Heart left ventricle (tissue), 16 donors: Measurements from ENCODE around the gene WLS. TPM values are rescaled to one million over a fixed set of nuclear protein-coding genes. Genes with fewer than 3 reads are reported as not detected.
A peak's percentile ranks its signal among the peaks of the same experiment; 100 is the strongest.

Experiments
- ATAC-seq, 4 donors: fragments of 200-7000 bp; cut with Tn5 transposase; one replicate each; pipeline ENCODE4 v1.9.1; 2020 to 2022; ENCODE audit warnings: moderate library complexity in 4 of 4, mild to moderate bottlenecking in 3 of 4, moderate number of reproducible peaks in 1 of 4
- DNase-seq, 5 donors: peaks; one replicate each; pipeline ENCODE4 v3.0.0-alpha.2; 2020
- H3K27ac ChIP-seq, 12 donors: fragments of 200-600 bp; sonication (generic) in 4 of 12; one replicate each; pipeline versions ENCODE4 v1.5.0 to v1.8.0; 2016 to 2022; ENCODE audit warnings: mild to moderate bottlenecking in 2 of 12
- H3K27me3 ChIP-seq, 9 donors: fragments of 200-600 bp; sonication (generic) in 2 of 9; one replicate each; pipeline versions ENCODE4 v1.5.1 to v1.8.0; 2016 to 2022; ENCODE audit warnings: mild to moderate bottlenecking in 3 of 9
- H3K36me3 ChIP-seq, 9 donors: fragments of 200-600 bp; sonication (generic) in 2 of 9; one replicate each; pipeline versions ENCODE4 v1.5.0 to v1.8.0; 2018 to 2022; ENCODE audit warnings: mild to moderate bottlenecking in 2 of 9
- H3K4me1 ChIP-seq, 12 donors: fragments of 200-600 bp; sonication (generic) in 4 of 12; one replicate each; pipeline versions ENCODE4 v1.5.0 to v1.8.0; 2016 to 2022; ENCODE audit warnings: mild to moderate bottlenecking in 3 of 12
- H3K4me3 ChIP-seq, 12 donors: fragments of 200-600 bp; sonication (generic) in 4 of 12; one replicate each; pipeline versions ENCODE4 v1.5.0 to v1.8.0; 2017 to 2022; ENCODE audit warnings: mild to moderate bottlenecking in 9 of 12, moderate library complexity in 4 of 12
- H3K9me3 ChIP-seq, 12 donors: fragments of 200-600 bp; sonication (generic) in 4 of 12; one replicate each; pipeline versions ENCODE4 v1.5.0 to v1.8.0; 2016 to 2022; ENCODE audit warnings: mild to moderate bottlenecking in 1 of 12
- CTCF ChIP-seq, 12 donors: fragments of 200-600 bp; sonication (generic) in 4 of 12; IDR thresholded peaks; one replicate each; pipeline versions ENCODE4 v1.5.0 to v1.8.0; 2018 to 2022; ENCODE audit warnings: antibody characterized with exemption in 12 of 12, mild to moderate bottlenecking in 5 of 12
- POLR2A ChIP-seq, 2 donors: fragments of 450-650 bp; IDR thresholded peaks; one replicate each; pipeline ENCODE4 v1.6.1; 2017; ENCODE audit warnings: antibody characterized with exemption in 2 of 2, mild to moderate bottlenecking in 2 of 2, moderate library complexity in 2 of 2
- WGBS, 4 donors: extraction: QIAGEN DNeasy Blood & Tissue Kit in 2 of 4; methylation state at CpG; one replicate each; pipeline versions ENCODE4 v1.1.5 to v1.1.7; 2013 to 2018; 5-methylcytosine and 5-hydroxymethylcytosine counted together
- intact Hi-C, 10 donors: fragments of 100-400 bp; cut with DNase I; formaldehyde crosslinking; loops; one replicate each; pipeline versions ENCODE4 v1.11.1 to v1.14.2; 2022
- polyA plus RNA-seq, 2 donors: library from polyadenylated mRNA; stranded (reverse); fragments of 200-250 nt; gene quantifications; one replicate each; pipeline ENCODE4 v1.2.3, GENCODE V29; 2013
- total RNA-seq, 9 donors: library from RNA; depleted of rRNA in 2 of 9; stranded (reverse); fragments of >200 nt in 2 of 9; fragmentation: NEBNext Ultra II Directional in 3 of 9; extraction: Animal tissue kit (Norgen Biotek cat#: 25700) in 3 of 9; gene quantifications; one replicate each; pipeline versions ENCODE4 v1.1.0 to v1.2.4, GENCODE V29; 2016 to 2023
- donor health status: ischemic (EF 13 %, LVEDD 7.1; RV severe dilation, severe dysfunction).
- donor health status: healthy with polysubstance abuse.
- donor health status: DM: no; HTN: yes; CAD: no.
- donor health status: DM: no; HTN: no; CAD: no.
- donor health status: ischemic (EF 25% LVEDD 6.9; RV normal size, moderate dysfunction).
- donor health status: ischemic (EF 25% LVEDD 5.7; RV mildly dilated, moderate dysfunction).
- donor health status: healthy.
- donor health status: DM: yes; HTN: yes; CAD: no.
- donor health status: ischemic (EF 35%, LVEDD 5.7; RV mildly dilated, moderate dysfunction).
- donor health status: nonischemic (EF 11% LVEDD 7.7; RV severe dilation, severe dysfunction).
- donor health status: DM: yes; HTN: yes; CAD: no.
- donor health status: PGD.
- donor health status: ischemic (EF 29% LVEDD 5.4; RV normal size, mild dysfunction).
- donor health status: nonischemic (EF 23%, LVEDD 6.1; RV moderate dilation, normal function).

Gene WLS
- total and polyA plus RNA-seq, 11 donors: 36.5 to 115 (median 101) TPM

GRCh38 chr1:68148631-68149030 is 83.7 kb downstream of the WLS start:
- Histone ChIP-seq H3K27ac (peak overlapping the region in 8 of 12 donors; percentile 28 to 77 (median 48)), H3K4me3 (no peak overlapping the region), H3K9me3 (no peaks in the 10 kb centered on the region), H3K36me3 (peaks cover 0 to 93% (median 68%) of the 10 kb centered on the region in 9 donors), H3K4me1 (peaks cover 0 to 32% (median 3%) of the 10 kb centered on the region in 12 donors), H3K27me3 (no peaks in the 10 kb centered on the region)
- DNase-seq: no peak
- intact Hi-C loops: loop anchor here in 5 of 10 donors (5.0 to 10.0 kb wide), 2 partner anchors 84 to 86 kb away; partner anchors contain the start of gene WLS (in 5 of the 5)
- TF ChIP-seq POLR2A (IDR thresholded peaks at IDR 0.05) (no peak), CTCF (IDR thresholded peaks at IDR 0.05) (no peak)
- no peak for ATAC-seq
- 95% methylated on average over 8 of the region's 8 CpGs for WGBS, 4 donors

GRCh38 chr1:68147534-68148171 is 84.7 kb downstream of the WLS start:
- H3K27ac ChIP-seq: peak overlapping the region in 6 of 12 donors; percentile 7 to 70 (median 48)
- peak in 2 of 4 donors; percentile 46 to 67 for ATAC-seq
- H3K36me3 ChIP-seq: peaks cover 0 to 92% (median 59%) of the 10 kb centered on the region in 9 donors

GRCh38 chr1:68145418-68146126 is 86.8 kb downstream of the WLS start:
- ATAC-seq (no peak), DNase-seq (no peak)
- H3K36me3 ChIP-seq: peaks cover 0 to 77% (median 48%) of the 10 kb centered on the region in 9 donors
- H3K27ac ChIP-seq: peak overlapping the region in 1 of 12 donors; percentile 5
- 71 to 72% (median 71%) methylated on average over 10 of the region's 10 CpGs for WGBS, 4 donors
- H3K27me3 ChIP-seq: no peaks in the 10 kb centered on the region
- no peaks in the 10 kb centered on the region for H3K9me3 ChIP-seq
- no peak overlapping the region for H3K4me3 ChIP-seq
- intact Hi-C loops: loop anchor here in 5 of 10 donors (5.0 to 10.0 kb wide), 2 partner anchors 87 to 89 kb away; partner anchors contain the start of gene WLS (in 5 of the 5)
- peaks cover 0 to 50% (median 14%) of the 10 kb centered on the region in 12 donors for H3K4me1 ChIP-seq
- TF ChIP-seq POLR2A (IDR thresholded peaks at IDR 0.05) (no peak), CTCF (IDR thresholded peaks at IDR 0.05) (no peak)

More at GRCh38 chr1:68147534-68148171, 84.7 kb downstream of the WLS start:
- peaks cover 0 to 32% (median 3%) of the 10 kb centered on the region in 12 donors for H3K4me1 ChIP-seq
- 51 to 66% (median 55%) methylated on average over 4 of the region's 4 CpGs for WGBS, 4 donors
- no peak overlapping the region for H3K4me3 ChIP-seq
- H3K9me3 ChIP-seq: no peaks in the 10 kb centered on the region
- DNase-seq: no peak
- TF ChIP-seq CTCF (IDR thresholded peaks at IDR 0.05) (no peak), POLR2A (IDR thresholded peaks at IDR 0.05) (no peak)
- intact Hi-C loops: loop anchor here in 5 of 10 donors (5.0 to 10.0 kb wide), 2 partner anchors 85 to 87 kb away; partner anchors contain the start of gene WLS (in 5 of the 5)
- no peaks in the 10 kb centered on the region for H3K27me3 ChIP-seq

- DNase-seq (no peak), ATAC-seq (no peak)
- intact Hi-C loops: loop anchor here in 5 of 10 donors (5.0 to 10.0 kb wide), 2 partner anchors 87 to 90 kb away; partner anchors contain the start of gene WLS (in 5 of the 5)
- no peak for TF ChIP-seq POLR2A (IDR thresholded peaks at IDR 0.05)
- Histone ChIP-seq H3K4me1 (peaks cover 0 to 48% (median 14%) of the 10 kb centered on the region in 12 donors), H3K36me3 (peaks cover 0 to 77% (median 41%) of the 10 kb centered on the region in 9 donors), H3K4me3 (no peak overlapping the region), H3K9me3 (no peaks in the 10 kb centered on the region), H3K27me3 (no peaks in the 10 kb centered on the region), H3K27ac (no peak overlapping the region)
- WGBS, 4 donors: 70 to 78% (median 73%) methylated on average over 4 of the region's 4 CpGs
These were observed 87.5 kb downstream of the WLS start for GRCh38 chr1:68144856-68145255.
